ENCODE measurements around the gene MTURN. TPM values are rescaled to one million over a fixed set of nuclear protein-coding genes. Genes with fewer than 3 reads are reported as not detected.

MTURN gene
- total RNA-seq, 1 donor from 2014 or later = 74.6 TPM

DNA sequence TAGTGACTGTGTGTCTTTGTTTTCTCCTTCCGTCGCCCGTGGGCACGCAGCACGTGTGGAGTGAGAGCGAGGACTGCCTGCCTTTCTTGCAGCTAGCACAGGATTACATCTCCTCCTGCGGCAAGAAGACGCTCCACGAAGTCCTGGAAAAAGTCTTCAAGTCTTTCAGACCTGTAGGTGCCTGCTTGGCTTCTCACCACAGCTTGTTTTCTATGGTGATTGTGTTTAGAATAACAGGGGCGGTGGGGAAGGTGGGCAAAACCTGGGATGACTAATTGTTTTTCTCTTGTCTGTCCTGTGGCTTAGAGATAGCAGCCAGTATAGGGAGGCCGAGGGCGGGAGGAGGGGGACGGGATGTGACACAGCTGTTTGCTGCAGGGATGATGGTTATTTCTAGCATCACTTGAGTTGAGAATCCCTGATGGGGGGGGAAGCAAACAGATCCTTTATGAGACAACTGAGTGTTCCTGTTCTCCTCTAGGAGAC lies 11.4 kb downstream of the MTURN start:
- no peaks in the 10 kb centered on the region for H3K9me3 ChIP-seq (ENCODE audit: control insufficient read depth in 3 of 3, low read length in 3 of 3)
- H3K9ac ChIP-seq (ENCODE audit: low read depth in 1 of 3, low read length in 3 of 3) = peak overlapping the region in 1 of 3 donors; percentile 8
- H3K27ac ChIP-seq (ENCODE audit: low read depth, low read length) = peak overlapping the region; percentile 52
- H3K36me3 ChIP-seq (ENCODE audit: control insufficient read depth in 3 of 3, insufficient read depth in 3 of 3, low read length in 3 of 3) = peaks cover 0 to 15% (median 5%) of the 10 kb centered on the region in 3 donors
- H3K4me3 ChIP-seq (ENCODE audit: low read length in 3 of 3) = no peak overlapping the region
- no peaks in the 10 kb centered on the region for H3K27me3 ChIP-seq (ENCODE audit: control insufficient read depth in 3 of 3, insufficient read depth in 3 of 3, low read length in 3 of 3)
- peaks cover 37 to 66% (median 51%) of the 10 kb centered on the region in 3 donors for H3K4me1 ChIP-seq (ENCODE audit: control insufficient read depth in 3 of 3, insufficient read depth in 3 of 3, low read length in 3 of 3)

DNA sequence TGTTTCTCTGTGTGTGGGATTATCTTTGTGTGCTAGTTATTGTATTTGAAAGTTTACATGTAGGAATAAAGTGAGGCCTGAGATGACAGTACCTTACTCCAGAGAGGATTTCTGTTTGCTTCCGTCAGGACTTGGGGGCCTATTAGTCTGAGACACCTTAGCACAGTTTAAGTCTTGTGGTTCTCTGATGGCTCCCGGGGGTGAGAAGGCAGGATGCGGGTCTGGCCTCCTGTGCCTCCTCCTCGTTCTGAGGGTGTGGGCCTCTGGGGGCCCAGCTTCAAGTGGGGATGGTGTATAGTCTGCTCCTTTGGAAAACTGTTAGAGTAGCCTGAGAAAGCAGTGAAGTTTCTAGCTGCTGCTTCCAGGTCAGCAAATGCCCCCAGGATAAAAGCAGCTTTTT lies 12.4 kb downstream of the MTURN start:
- H3K9me3 ChIP-seq (ENCODE audit: control insufficient read depth in 3 of 3, low read length in 3 of 3) = no peaks in the 10 kb centered on the region
- H3K27me3 ChIP-seq (ENCODE audit: control insufficient read depth in 3 of 3, insufficient read depth in 3 of 3, low read length in 3 of 3) = no peaks in the 10 kb centered on the region
- H3K4me3 ChIP-seq (ENCODE audit: low read length in 3 of 3) = no peak overlapping the region
- no peak overlapping the region for H3K9ac ChIP-seq (ENCODE audit: low read depth in 1 of 3, low read length in 3 of 3)
- peaks cover 2 to 21% (median 7%) of the 10 kb centered on the region in 3 donors for H3K36me3 ChIP-seq (ENCODE audit: control insufficient read depth in 3 of 3, insufficient read depth in 3 of 3, low read length in 3 of 3)
- peak overlapping the region; percentile 52 for H3K27ac ChIP-seq (ENCODE audit: low read depth, low read length)
- H3K4me1 ChIP-seq (ENCODE audit: control insufficient read depth in 3 of 3, insufficient read depth in 3 of 3, low read length in 3 of 3) = peaks cover 34 to 57% (median 42%) of the 10 kb centered on the region in 3 donors

DNA sequence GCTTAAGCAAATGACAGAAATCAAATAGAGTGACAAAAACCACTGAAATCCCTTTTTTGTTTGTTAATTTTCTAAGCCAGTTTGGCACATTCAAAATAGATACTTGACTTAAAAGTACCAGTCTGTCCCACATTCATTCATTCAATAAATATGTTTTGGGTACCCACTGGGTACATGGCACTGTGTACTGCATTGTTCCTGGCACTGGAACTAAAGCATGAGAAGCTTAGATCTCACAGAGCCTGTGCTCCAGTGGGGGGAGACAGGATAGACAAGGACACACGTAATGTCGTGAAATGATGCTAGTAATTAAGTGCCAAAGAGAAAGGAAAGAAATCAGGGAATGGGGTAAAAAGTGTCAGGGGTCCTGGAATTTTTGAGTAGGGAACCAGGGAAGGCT lies 13.0 kb downstream of the MTURN start:
- Histone ChIP-seq H3K27me3 (ENCODE audit: control insufficient read depth in 3 of 3, insufficient read depth in 3 of 3, low read length in 3 of 3) (no peaks in the 10 kb centered on the region), H3K9ac (ENCODE audit: low read depth in 1 of 3, low read length in 3 of 3) (no peak overlapping the region)

DNA sequence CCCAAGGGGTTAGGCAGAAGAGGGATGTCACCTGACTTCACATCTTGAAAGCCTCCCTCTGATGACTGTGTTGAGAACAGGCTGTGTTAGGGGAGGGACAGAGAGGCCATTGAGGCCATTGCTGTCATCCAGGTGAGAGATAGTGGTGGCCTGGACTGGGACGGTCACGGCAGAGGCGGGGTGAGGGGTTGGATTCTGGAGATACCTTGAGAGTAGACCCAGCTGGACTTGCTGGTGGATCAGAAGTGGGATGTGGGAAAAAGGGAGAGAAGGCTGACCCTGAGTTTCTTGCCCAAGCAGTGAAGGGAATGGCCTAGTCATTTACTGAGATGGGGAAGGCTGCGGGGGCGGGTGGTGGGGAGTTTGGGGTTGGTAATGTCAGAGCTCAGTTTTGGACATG lies 13.6 kb downstream of the MTURN start:
- H3K9me3 ChIP-seq (ENCODE audit: control insufficient read depth in 3 of 3, low read length in 3 of 3) = no peaks in the 10 kb centered on the region
- H3K9ac ChIP-seq (ENCODE audit: low read depth in 1 of 3, low read length in 3 of 3) = no peak overlapping the region
- peaks cover 7 to 27% (median 12%) of the 10 kb centered on the region in 3 donors for H3K36me3 ChIP-seq (ENCODE audit: control insufficient read depth in 3 of 3, insufficient read depth in 3 of 3, low read length in 3 of 3)
- H3K27ac ChIP-seq (ENCODE audit: low read depth, low read length) = no peak overlapping the region
- H3K4me3 ChIP-seq (ENCODE audit: low read length in 3 of 3) = no peak overlapping the region
- no peaks in the 10 kb centered on the region for H3K27me3 ChIP-seq (ENCODE audit: control insufficient read depth in 3 of 3, insufficient read depth in 3 of 3, low read length in 3 of 3)
- H3K4me1 ChIP-seq (ENCODE audit: control insufficient read depth in 3 of 3, insufficient read depth in 3 of 3, low read length in 3 of 3) = peaks cover 25 to 46% (median 31%) of the 10 kb centered on the region in 3 donors

More for the DNA sequence above, 13.0 kb downstream of the MTURN start:
- no peak overlapping the region for H3K4me3 ChIP-seq (ENCODE audit: low read length in 3 of 3)
- H3K27ac ChIP-seq (ENCODE audit: low read depth, low read length) = no peak overlapping the region
- H3K36me3 ChIP-seq (ENCODE audit: control insufficient read depth in 3 of 3, insufficient read depth in 3 of 3, low read length in 3 of 3) = peaks cover 7 to 26% (median 12%) of the 10 kb centered on the region in 3 donors
- peaks cover 29 to 51% (median 36%) of the 10 kb centered on the region in 3 donors for H3K4me1 ChIP-seq (ENCODE audit: control insufficient read depth in 3 of 3, insufficient read depth in 3 of 3, low read length in 3 of 3)
- H3K9me3 ChIP-seq (ENCODE audit: control insufficient read depth in 3 of 3, low read length in 3 of 3) = no peaks in the 10 kb centered on the region

DNA sequence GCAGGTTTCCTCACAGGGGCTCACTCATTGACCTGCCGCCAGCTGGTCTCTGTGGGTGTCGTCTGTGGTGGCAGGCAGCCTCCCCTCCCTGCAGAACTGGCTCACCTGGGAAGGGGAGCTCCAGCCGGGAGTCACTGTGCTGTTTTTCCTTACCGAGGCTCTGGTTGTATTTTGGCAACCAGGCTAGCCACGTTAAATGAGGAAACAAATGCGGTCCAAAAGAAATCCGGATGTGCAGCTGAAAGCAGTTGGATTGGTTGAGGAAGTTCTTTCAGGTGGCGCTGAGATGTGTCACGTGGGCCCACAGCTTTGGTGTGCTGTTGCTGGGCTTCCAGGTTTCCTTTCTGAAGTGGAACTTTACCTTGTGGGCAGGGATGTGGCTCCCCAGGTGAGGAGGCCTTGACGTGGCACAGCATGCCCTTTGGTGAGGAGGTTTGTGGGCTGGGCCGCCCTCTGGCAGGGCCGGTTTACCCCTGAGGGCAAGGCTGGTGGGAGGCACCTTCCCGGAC lies 14.2 kb downstream of the MTURN start:
- Histone ChIP-seq H3K27me3 (ENCODE audit: control insufficient read depth in 3 of 3, insufficient read depth in 3 of 3, low read length in 3 of 3) (no peaks in the 10 kb centered on the region), H3K4me1 (ENCODE audit: control insufficient read depth in 3 of 3, insufficient read depth in 3 of 3, low read length in 3 of 3) (peaks cover 20 to 40% (median 27%) of the 10 kb centered on the region in 3 donors), H3K36me3 (ENCODE audit: control insufficient read depth in 3 of 3, insufficient read depth in 3 of 3, low read length in 3 of 3) (peaks cover 7 to 30% (median 13%) of the 10 kb centered on the region in 3 donors), H3K9me3 (ENCODE audit: control insufficient read depth in 3 of 3, low read length in 3 of 3) (no peaks in the 10 kb centered on the region), H3K27ac (ENCODE audit: low read depth, low read length) (peak overlapping the region; percentile 6), H3K4me3 (ENCODE audit: low read length in 3 of 3) (no peak overlapping the region), H3K9ac (ENCODE audit: low read depth in 1 of 3, low read length in 3 of 3) (no peak overlapping the region)

DNA sequence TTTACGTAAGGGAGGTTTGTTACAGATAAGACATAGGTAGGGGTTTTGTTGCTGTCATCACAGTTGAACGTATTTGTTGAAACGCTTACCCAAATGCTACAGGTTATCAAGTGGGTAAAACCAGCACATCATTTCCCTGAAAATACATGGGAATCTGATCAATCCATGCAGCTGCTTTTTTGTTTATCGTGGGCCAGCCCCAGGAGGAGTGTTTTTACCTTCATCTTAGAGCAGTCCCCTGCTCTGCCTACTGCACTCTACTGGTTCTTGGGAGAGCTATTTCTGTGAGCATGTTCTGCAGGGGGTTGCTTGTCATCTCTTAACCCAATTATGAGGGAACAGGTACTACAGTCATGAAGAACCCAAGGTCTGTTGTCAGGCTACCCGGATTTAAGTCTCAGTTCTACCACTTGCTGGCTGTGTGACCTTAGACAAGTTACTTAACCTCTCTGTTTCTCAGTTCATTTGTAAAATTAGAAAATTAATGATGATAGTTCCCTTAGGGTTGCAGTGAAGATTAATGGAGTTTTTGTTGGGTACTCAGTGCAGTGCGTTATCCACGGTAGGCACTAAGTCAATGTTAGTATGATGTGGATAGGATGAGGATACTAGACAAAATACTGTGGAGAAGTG lies 15.0 kb downstream of the MTURN start:
- H3K4me3 ChIP-seq (ENCODE audit: low read length in 3 of 3) = no peak overlapping the region
- no peaks in the 10 kb centered on the region for H3K27me3 ChIP-seq (ENCODE audit: control insufficient read depth in 3 of 3, insufficient read depth in 3 of 3, low read length in 3 of 3)
- no peak overlapping the region for H3K27ac ChIP-seq (ENCODE audit: low read depth, low read length)
- H3K9me3 ChIP-seq (ENCODE audit: control insufficient read depth in 3 of 3, low read length in 3 of 3) = no peaks in the 10 kb centered on the region
- H3K4me1 ChIP-seq (ENCODE audit: control insufficient read depth in 3 of 3, insufficient read depth in 3 of 3, low read length in 3 of 3) = peaks cover 19 to 32% (median 24%) of the 10 kb centered on the region in 3 donors
- H3K9ac ChIP-seq (ENCODE audit: low read depth in 1 of 3, low read length in 3 of 3) = no peak overlapping the region
- peaks cover 7 to 36% (median 18%) of the 10 kb centered on the region in 3 donors for H3K36me3 ChIP-seq (ENCODE audit: control insufficient read depth in 3 of 3, insufficient read depth in 3 of 3, low read length in 3 of 3)

DNA sequence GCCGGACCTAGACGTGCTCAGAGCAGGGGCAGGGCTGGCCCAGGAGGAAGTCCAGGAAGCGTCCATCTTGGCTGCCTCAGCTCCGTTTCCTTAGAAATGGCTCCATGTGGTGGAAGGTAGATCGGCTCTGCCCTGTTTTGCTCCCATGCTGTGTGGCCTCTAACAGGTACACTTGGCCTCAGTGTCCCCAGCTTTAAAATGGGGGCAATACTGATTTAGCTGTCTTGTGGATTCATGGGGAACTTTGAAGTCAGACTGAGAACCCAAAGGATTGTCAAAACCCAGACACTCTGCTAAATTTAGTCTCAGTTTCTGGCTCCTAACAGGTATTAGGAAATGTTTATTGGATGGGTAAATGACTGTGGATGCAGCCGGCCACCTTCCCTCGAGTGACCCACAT lies 15.9 kb downstream of the MTURN start:
- peaks cover 7 to 42% (median 18%) of the 10 kb centered on the region in 3 donors for H3K36me3 ChIP-seq (ENCODE audit: control insufficient read depth in 3 of 3, insufficient read depth in 3 of 3, low read length in 3 of 3)
- no peak overlapping the region for H3K9ac ChIP-seq (ENCODE audit: low read depth in 1 of 3, low read length in 3 of 3)
- peaks cover 18 to 28% (median 22%) of the 10 kb centered on the region in 3 donors for H3K4me1 ChIP-seq (ENCODE audit: control insufficient read depth in 3 of 3, insufficient read depth in 3 of 3, low read length in 3 of 3)
- H3K27me3 ChIP-seq (ENCODE audit: control insufficient read depth in 3 of 3, insufficient read depth in 3 of 3, low read length in 3 of 3) = no peaks in the 10 kb centered on the region
- H3K4me3 ChIP-seq (ENCODE audit: low read length in 3 of 3) = no peak overlapping the region
- no peaks in the 10 kb centered on the region for H3K9me3 ChIP-seq (ENCODE audit: control insufficient read depth in 3 of 3, low read length in 3 of 3)
- no peak overlapping the region for H3K27ac ChIP-seq (ENCODE audit: low read depth, low read length)

DNA sequence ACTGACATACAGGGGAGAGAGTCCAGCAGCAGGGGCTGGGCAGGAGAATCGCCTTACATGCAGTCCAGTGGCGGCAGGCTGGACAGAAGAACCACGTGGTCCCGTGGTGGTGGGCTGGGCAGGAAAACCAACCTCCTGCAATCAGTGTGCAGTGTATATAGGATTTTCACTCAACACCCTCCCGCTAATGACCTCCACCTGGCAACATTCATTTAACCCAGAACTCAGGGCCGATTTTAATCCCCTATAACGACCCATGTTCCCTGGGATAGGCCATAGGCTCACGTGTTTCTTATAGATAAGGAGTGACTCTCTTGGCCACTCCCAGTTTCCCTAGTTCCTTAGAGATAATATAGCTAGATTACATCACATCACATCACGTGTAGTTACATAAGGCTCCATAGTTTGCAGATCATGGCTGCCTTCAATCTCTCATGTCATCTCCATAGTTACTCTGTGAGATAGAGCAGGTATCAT lies 19.4 kb downstream of the MTURN start:
- Histone ChIP-seq H3K9ac (ENCODE audit: low read depth in 1 of 3, low read length in 3 of 3) (no peak overlapping the region), H3K36me3 (ENCODE audit: control insufficient read depth in 3 of 3, insufficient read depth in 3 of 3, low read length in 3 of 3) (peaks cover 11 to 41% (median 30%) of the 10 kb centered on the region in 3 donors), H3K27ac (ENCODE audit: low read depth, low read length) (no peak overlapping the region), H3K4me1 (ENCODE audit: control insufficient read depth in 3 of 3, insufficient read depth in 3 of 3, low read length in 3 of 3) (peaks cover 3 to 9% (median 7%) of the 10 kb centered on the region in 3 donors), H3K9me3 (ENCODE audit: control insufficient read depth in 3 of 3, low read length in 3 of 3) (no peaks in the 10 kb centered on the region), H3K27me3 (ENCODE audit: control insufficient read depth in 3 of 3, insufficient read depth in 3 of 3, low read length in 3 of 3) (no peaks in the 10 kb centered on the region), H3K4me3 (ENCODE audit: low read length in 3 of 3) (no peak overlapping the region)

DNA sequence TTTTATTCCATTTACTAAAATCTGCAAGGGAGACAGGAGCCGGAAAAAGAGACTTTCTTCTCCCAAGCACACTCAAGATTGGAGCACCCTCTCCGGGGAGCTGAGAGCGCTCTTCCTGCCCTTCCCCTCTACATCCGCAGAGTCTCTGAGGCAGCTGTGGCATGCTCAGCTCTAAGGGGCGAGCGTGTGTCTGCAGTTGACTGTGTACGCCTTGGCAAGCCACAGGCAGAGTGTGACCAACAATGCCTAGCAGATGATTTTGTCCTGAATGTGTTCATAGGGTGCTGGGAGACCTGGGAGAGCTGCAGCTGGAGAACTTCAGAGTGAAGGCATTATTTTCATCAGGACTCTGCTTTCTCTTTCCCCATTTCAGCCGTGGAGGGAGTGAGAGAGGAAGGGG lies 20.7 kb downstream of the MTURN start:
- H3K36me3 ChIP-seq (ENCODE audit: control insufficient read depth in 3 of 3, insufficient read depth in 3 of 3, low read length in 3 of 3) = peaks cover 14 to 44% (median 28%) of the 10 kb centered on the region in 3 donors

DNA sequence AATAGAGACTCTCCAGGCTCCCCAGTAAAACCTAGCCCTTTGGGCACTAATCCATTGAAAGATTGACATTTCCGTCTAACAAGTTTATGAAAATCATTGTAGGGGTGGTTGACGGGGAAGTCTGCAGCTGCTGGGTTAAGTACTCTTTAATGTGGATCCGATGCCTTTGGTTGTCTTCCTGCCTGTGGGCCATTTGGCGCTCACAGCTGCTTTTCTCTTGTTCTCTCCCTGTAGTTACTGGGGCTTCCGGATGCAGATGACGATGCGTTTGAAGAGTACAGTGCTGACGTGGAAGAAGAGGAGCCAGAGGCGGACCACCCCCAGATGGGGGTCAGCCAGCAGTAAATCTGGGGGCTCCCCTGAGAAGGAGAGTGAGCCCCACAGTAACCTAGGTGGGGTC lies 22.4 kb downstream of the MTURN start:
- H3K4me1 ChIP-seq (ENCODE audit: control insufficient read depth in 3 of 3, insufficient read depth in 3 of 3, low read length in 3 of 3) = peaks cover 0 to 3% (median 0%) of the 10 kb centered on the region in 3 donors
- H3K9me3 ChIP-seq (ENCODE audit: control insufficient read depth in 3 of 3, low read length in 3 of 3) = no peaks in the 10 kb centered on the region
- H3K9ac ChIP-seq (ENCODE audit: low read depth in 1 of 3, low read length in 3 of 3) = no peak overlapping the region
- peaks cover 15 to 34% (median 27%) of the 10 kb centered on the region in 3 donors for H3K36me3 ChIP-seq (ENCODE audit: control insufficient read depth in 3 of 3, insufficient read depth in 3 of 3, low read length in 3 of 3)
- H3K27me3 ChIP-seq (ENCODE audit: control insufficient read depth in 3 of 3, insufficient read depth in 3 of 3, low read length in 3 of 3) = no peaks in the 10 kb centered on the region
- no peak overlapping the region for H3K27ac ChIP-seq (ENCODE audit: low read depth, low read length)
- no peak overlapping the region for H3K4me3 ChIP-seq (ENCODE audit: low read length in 3 of 3)

More for the DNA sequence above, 20.7 kb downstream of the MTURN start:
- no peak overlapping the region for H3K27ac ChIP-seq (ENCODE audit: low read depth, low read length)
- H3K27me3 ChIP-seq (ENCODE audit: control insufficient read depth in 3 of 3, insufficient read depth in 3 of 3, low read length in 3 of 3) = no peaks in the 10 kb centered on the region
- peaks cover 3 to 10% (median 5%) of the 10 kb centered on the region in 3 donors for H3K4me1 ChIP-seq (ENCODE audit: control insufficient read depth in 3 of 3, insufficient read depth in 3 of 3, low read length in 3 of 3)
- H3K9me3 ChIP-seq (ENCODE audit: control insufficient read depth in 3 of 3, low read length in 3 of 3) = no peaks in the 10 kb centered on the region
- no peak overlapping the region for H3K9ac ChIP-seq (ENCODE audit: low read depth in 1 of 3, low read length in 3 of 3)
- no peak overlapping the region for H3K4me3 ChIP-seq (ENCODE audit: low read length in 3 of 3)

All from skeletal muscle tissue (tissue), 4 donors.